SK-N-SH (cell line): ENCODE results near the gene GPR158. TPM values are rescaled to one million over a fixed set of nuclear protein-coding genes. Genes with fewer than 3 reads are reported as not detected.

Experiments
- CTCF ChIA-PET: fragments of 300-600, 350-600 bp; formaldehyde crosslinking; extraction: SDS; loops from one replicate; lab custom pipeline; 2021; lab: Yijun Ruan, JAX
- POLR2A ChIA-PET: fragments of 350-600 bp; sonication (Branson Sonifier 250); formaldehyde crosslinking; extraction: SDS; loops from one replicate; lab custom pipeline; 2020; ENCODE audit warnings: antibody characterized with exemption, inconsistent platforms; lab: Yijun Ruan, JAX
- DNase-seq: peaks from one replicate; pipeline ENCODE4 v3.0.0; 2012
- H2AFZ ChIP-seq: fragments of 200-600 bp; sonication (generic); 2 replicates; pipeline ENCODE4 v1.8.1; 2016; ENCODE audit warnings: antibody characterized with exemption, mild to moderate bottlenecking, low read depth
- H3F3A ChIP-seq: fragments of 200-600 bp; sonication (generic); replicated peaks from 2 replicates; pipeline ENCODE3; 2016; ENCODE audit warnings: antibody characterized with exemption, mild to moderate bottlenecking; ENCODE audit not compliant: insufficient read depth
- H3K27ac ChIP-seq, 2 experiments: fragments of 200-500 bp in 1 of 2; fragments of 200-600 bp in 1 of 2; sonication (Bioruptor generic) in 1 of 2; sonication (generic), shearing (Covaris generic) in 1 of 2; 2 replicates each; pipeline versions ENCODE4 v1.5.1 to v1.6.1; 2014 to 2016; ENCODE audit warnings: low read depth in 2 of 2, inconsistent platforms in 1 of 2, low read length in 1 of 2, mild to moderate bottlenecking in 1 of 2, mixed read lengths in 1 of 2
- H3K27me3 ChIP-seq: fragments of 200-600 bp; sonication (generic), shearing (Covaris generic); 2 replicates; pipeline ENCODE4 v1.6.1; 2016; ENCODE audit warnings: mixed run types; ENCODE audit not compliant: insufficient read depth
- H3K36me3 ChIP-seq, 2 experiments: fragments of 200-500 bp in 1 of 2; fragments of 200-600 bp in 1 of 2; sonication (Bioruptor generic) in 1 of 2; sonication (generic) in 1 of 2; replicated peaks in 1 of 2; 2 replicates each; pipeline versions ENCODE3 to v1.5.1; 2014 to 2016; ENCODE audit warnings: low read length in 1 of 2, mild to moderate bottlenecking in 1 of 2; ENCODE audit not compliant: insufficient read depth in 2 of 2, control insufficient read depth in 1 of 2
- H3K4me1 ChIP-seq, 2 experiments: fragments of 200-500 bp in 1 of 2; fragments of 200-600 bp in 1 of 2; sonication (Bioruptor generic) in 1 of 2; sonication (generic), shearing (Covaris generic) in 1 of 2; 2 replicates each; pipeline versions ENCODE4 v1.5.1 to v1.6.1; 2014 to 2016; ENCODE audit warnings: low read depth in 1 of 2, low read length in 1 of 2, mixed run types in 1 of 2; ENCODE audit not compliant: insufficient read depth in 2 of 2, control insufficient read depth in 1 of 2
- H3K4me2 ChIP-seq: fragments of 200-600 bp; sonication (generic), shearing (Covaris generic); 2 replicates; pipeline ENCODE4 v1.6.1; 2017; ENCODE audit warnings: mixed run types
- H3K4me3 ChIP-seq, 2 experiments: fragments of 200-500 bp in 1 of 2; fragments of 200-600 bp in 1 of 2; sonication (Bioruptor generic) in 1 of 2; sonication (generic), shearing (Covaris generic) in 1 of 2; 2 replicates each; pipeline versions ENCODE4 v1.5.1 to v1.8.1; 2014 to 2016; ENCODE audit warnings: low read depth in 2 of 2, inconsistent platforms in 1 of 2, low read length in 1 of 2, mild to moderate bottlenecking in 1 of 2, mixed read lengths in 1 of 2, moderate library complexity in 1 of 2
- H3K79me2 ChIP-seq: fragments of 200-600 bp; sonication (generic); 2 replicates; pipeline ENCODE4 v1.8.1; 2017; ENCODE audit warnings: mild to moderate bottlenecking; ENCODE audit not compliant: insufficient read depth
- H3K9ac ChIP-seq: fragments of 200-600 bp; sonication (generic); 2 replicates; pipeline ENCODE4 v1.6.1; 2017; ENCODE audit warnings: mixed run types
- H3K9me2 ChIP-seq: fragments of 200-600 bp; sonication (generic); 2 replicates; pipeline ENCODE4 v1.6.1; 2017; ENCODE audit warnings: mixed run types
- H3K9me3 ChIP-seq: fragments of 200-600 bp; sonication (generic); 2 replicates; pipeline ENCODE4 v1.6.1; 2017; ENCODE audit warnings: mixed run types, mild to moderate bottlenecking, moderate library complexity
- H4K20me1 ChIP-seq: fragments of 200-600 bp; sonication (generic); 2 replicates; pipeline ENCODE4 v1.6.1; 2017; ENCODE audit warnings: mild to moderate bottlenecking, mixed run types; ENCODE audit not compliant: insufficient read depth
- ELF1 ChIP-seq: IDR thresholded peaks from 2 replicates; pipeline ENCODE4 v1.4.0; 2012
- EP300 ChIP-seq, 2 experiments: IDR thresholded peaks; 2 replicates each; pipeline versions ENCODE4 v1.4.0 to v1.6.1; 2012; ENCODE audit warnings: borderline replicate concordance in 1 of 2, low read depth in 1 of 2, low read length in 1 of 2
- EZH2phosphoT487 ChIP-seq: fragments of 200-600 bp; sonication (generic); IDR thresholded peaks from 2 replicates; pipeline ENCODE4 v1.6.1; 2017; ENCODE audit warnings: low read depth, mixed run types, mild to moderate bottlenecking, antibody characterized with exemption, moderate library complexity, borderline replicate concordance
- FOSL2 ChIP-seq: IDR thresholded peaks from 2 replicates; pipeline ENCODE4 v1.4.0; 2012; ENCODE audit warnings: low read depth, mild to moderate bottlenecking, moderate library complexity, borderline replicate concordance
- FOXJ3 ChIP-seq: sonication (generic); formaldehyde crosslinking; IDR thresholded peaks from 2 replicates; pipeline ENCODE4 v1.5.1; 2020; ENCODE audit warnings: mild to moderate bottlenecking, missing genetic modification reagents
- GABPA ChIP-seq: IDR thresholded peaks from 2 replicates; pipeline ENCODE4 v1.4.0; 2012; ENCODE audit warnings: low read depth, mild to moderate bottlenecking
- GATA2 ChIP-seq: sonication (generic); formaldehyde crosslinking; IDR thresholded peaks from 2 replicates; pipeline ENCODE4 v1.5.0; 2020; ENCODE audit warnings: mild to moderate bottlenecking, missing genetic modification reagents
- JUND ChIP-seq: IDR thresholded peaks from 2 replicates; pipeline ENCODE4 v1.4.0; 2012
- MEF2A ChIP-seq: IDR thresholded peaks from 2 replicates; pipeline ENCODE4 v1.4.0; 2012; ENCODE audit warnings: low read depth, borderline replicate concordance
- MXI1 ChIP-seq: IDR thresholded peaks from 2 replicates; pipeline ENCODE4 v1.6.1; 2012; ENCODE audit warnings: mild to moderate bottlenecking, low read depth, low read length, improper control_type of control experiment
- NRF1 ChIP-seq: IDR thresholded peaks from 2 replicates; pipeline ENCODE4 v1.6.1; 2012; ENCODE audit warnings: low read depth, mild to moderate bottlenecking, low read length
- RAD21 ChIP-seq: IDR thresholded peaks from 2 replicates; pipeline ENCODE4 v1.6.1; 2012; ENCODE audit warnings: mild to moderate bottlenecking, low read length
- RCOR1 ChIP-seq: fragments of 150-350 bp; IDR thresholded peaks from 2 replicates; pipeline ENCODE4 v1.6.1; 2017; ENCODE audit warnings: antibody characterized with exemption, low read length
- RFX5 ChIP-seq: IDR thresholded peaks from 2 replicates; pipeline ENCODE4 v1.6.1; 2012; ENCODE audit warnings: mild to moderate bottlenecking, improper control_type of control experiment, low read length
- RXRA ChIP-seq: IDR thresholded peaks from 2 replicates; pipeline ENCODE4 v1.4.0; 2012; ENCODE audit warnings: low read depth, mild to moderate bottlenecking, borderline replicate concordance
- SIN3A ChIP-seq: IDR thresholded peaks from 2 replicates; pipeline ENCODE4 v1.6.1; 2012; ENCODE audit warnings: low read depth, mild to moderate bottlenecking, low read length, moderate library complexity, borderline replicate concordance
- TAF1 ChIP-seq: IDR thresholded peaks from 2 replicates; pipeline ENCODE4 v1.6.1; 2012; ENCODE audit warnings: low read depth, mild to moderate bottlenecking, low read length, moderate library complexity, borderline replicate concordance
- TCF12 ChIP-seq: IDR thresholded peaks from 2 replicates; pipeline ENCODE4 v1.4.0; 2012
- TEAD4 ChIP-seq: IDR thresholded peaks from 2 replicates; pipeline ENCODE4 v1.4.0; 2012; ENCODE audit warnings: mild to moderate bottlenecking, borderline replicate concordance; ENCODE audit not compliant: insufficient read depth
- WGBS: methylation state at CpG from one replicate; pipeline ENCODE4 v1.1.6; 2017; ENCODE audit warnings: low lambda C conversion rate; 5-methylcytosine and 5-hydroxymethylcytosine counted together
- polyA plus RNA-seq, 3 experiments: library from polyadenylated mRNA; depleted of rRNA; stranded (reverse); fragments of >200 nt; gene quantifications; 2 replicates each; pipeline ENCODE4 v1.2.3, GENCODE V29; 2012
- TF ChIP-seq, protein P1 (sequence below): IDR thresholded peaks from 2 replicates; pipeline ENCODE4 v1.4.0; 2012; ENCODE audit warnings: low read depth, borderline replicate concordance
- TF ChIP-seq, protein P2 (sequence below): fragments of 150-350 bp; IDR thresholded peaks from 2 replicates; pipeline ENCODE4 v1.6.1; 2016; ENCODE audit warnings: mild to moderate bottlenecking, low read depth, low read length
- TF ChIP-seq, protein P3 (sequence below): IDR thresholded peaks from 2 replicates; pipeline ENCODE4 v1.4.0; 2012; ENCODE audit warnings: low read depth, borderline replicate concordance
- TF ChIP-seq, protein P4 (sequence below): IDR thresholded peaks from 2 replicates; pipeline ENCODE4 v1.4.0; 2012; ENCODE audit warnings: low read depth
- TF ChIP-seq, protein P5 (sequence below): fragments of 200-600 bp; sonication (generic); IDR thresholded peaks from 2 replicates; pipeline ENCODE4 v1.6.1; 2017; ENCODE audit warnings: antibody characterized with exemption, mild to moderate bottlenecking, moderate library complexity

The GPR158 gene
- polyA plus RNA-seq, 1 of the 3 experiments (the other 2 are of a cell fraction), result not detected

DNA sequence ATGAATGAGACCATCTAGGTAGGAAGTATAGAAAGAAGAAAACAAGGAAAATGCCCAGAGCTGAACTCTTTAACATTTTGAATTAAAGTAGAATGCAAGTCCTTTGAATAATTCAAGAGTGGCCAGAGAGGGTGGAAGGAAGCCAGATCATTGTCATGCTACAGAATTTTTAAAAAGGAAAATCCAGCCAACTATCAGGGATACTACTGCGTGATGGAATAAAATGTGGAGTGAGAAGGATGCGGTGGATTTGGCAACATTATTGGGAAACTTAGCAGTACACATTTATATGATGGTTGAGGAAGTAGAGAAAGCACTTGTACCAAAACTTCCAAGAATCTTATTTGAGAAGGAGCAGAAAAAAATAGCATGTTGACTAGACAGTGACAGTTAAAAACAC, 261.6 kb downstream of the GPR158 start (continued):
- TF ChIP-seq TEAD4 (no peak), RCOR1 (no peak), FOXJ3 (no peak), ELF1 (no peak), RFX5 (no peak), EP300 (IDR thresholded peaks at IDR 0.05; ENCODE audit: borderline replicate concordance in 1 of 2, low read depth in 1 of 2, low read length in 1 of 2) (no peak), EZH2phosphoT487 (no peak), NRF1 (no peak), GABPA (no peak)
- TF ChIP-seq, protein P1, sequence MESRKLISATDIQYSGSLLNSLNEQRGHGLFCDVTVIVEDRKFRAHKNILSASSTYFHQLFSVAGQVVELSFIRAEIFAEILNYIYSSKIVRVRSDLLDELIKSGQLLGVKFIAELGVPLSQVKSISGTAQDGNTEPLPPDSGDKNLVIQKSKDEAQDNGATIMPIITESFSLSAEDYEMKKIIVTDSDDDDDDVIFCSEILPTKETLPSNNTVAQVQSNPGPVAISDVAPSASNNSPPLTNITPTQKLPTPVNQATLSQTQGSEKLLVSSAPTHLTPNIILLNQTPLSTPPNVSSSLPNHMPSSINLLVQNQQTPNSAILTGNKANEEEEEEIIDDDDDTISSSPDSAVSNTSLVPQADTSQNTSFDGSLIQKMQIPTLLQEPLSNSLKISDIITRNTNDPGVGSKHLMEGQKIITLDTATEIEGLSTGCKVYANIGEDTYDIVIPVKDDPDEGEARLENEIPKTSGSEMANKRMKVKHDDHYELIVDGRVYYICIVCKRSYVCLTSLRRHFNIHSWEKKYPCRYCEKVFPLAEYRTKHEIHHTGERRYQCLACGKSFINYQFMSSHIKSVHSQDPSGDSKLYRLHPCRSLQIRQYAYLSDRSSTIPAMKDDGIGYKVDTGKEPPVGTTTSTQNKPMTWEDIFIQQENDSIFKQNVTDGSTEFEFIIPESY, result no peak
- TF ChIP-seq, protein P2, sequence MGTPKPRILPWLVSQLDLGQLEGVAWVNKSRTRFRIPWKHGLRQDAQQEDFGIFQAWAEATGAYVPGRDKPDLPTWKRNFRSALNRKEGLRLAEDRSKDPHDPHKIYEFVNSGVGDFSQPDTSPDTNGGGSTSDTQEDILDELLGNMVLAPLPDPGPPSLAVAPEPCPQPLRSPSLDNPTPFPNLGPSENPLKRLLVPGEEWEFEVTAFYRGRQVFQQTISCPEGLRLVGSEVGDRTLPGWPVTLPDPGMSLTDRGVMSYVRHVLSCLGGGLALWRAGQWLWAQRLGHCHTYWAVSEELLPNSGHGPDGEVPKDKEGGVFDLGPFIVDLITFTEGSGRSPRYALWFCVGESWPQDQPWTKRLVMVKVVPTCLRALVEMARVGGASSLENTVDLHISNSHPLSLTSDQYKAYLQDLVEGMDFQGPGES, result no peak

DNA sequence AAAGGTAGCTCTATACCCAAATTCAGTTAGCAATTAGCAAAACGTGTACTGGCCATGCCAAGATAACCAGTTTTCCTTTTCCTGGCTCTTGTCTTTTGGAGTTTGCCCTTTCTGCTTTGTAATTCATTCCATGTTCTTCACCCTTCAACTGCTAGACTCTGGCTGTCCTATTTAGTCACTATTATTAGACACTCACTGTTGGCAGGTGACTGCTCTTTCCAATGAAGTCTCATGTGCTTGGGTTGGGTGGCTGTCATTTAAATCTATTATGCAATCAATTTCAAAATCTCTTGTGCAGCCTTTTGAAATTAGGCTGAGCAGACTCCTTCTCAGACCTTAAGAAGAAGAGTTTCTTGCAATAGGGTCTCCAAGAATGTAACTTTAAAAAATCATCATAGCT, 266.5 kb downstream of the GPR158 start:
- CTCF ChIA-PET, result no interaction called here
- Histone ChIP-seq H2AFZ (no peak overlapping the region), H3K36me3 (no peaks in the 10 kb centered on the region), H3K9ac (no peak overlapping the region), H3K9me3 (no peaks in the 10 kb centered on the region), H3K4me1 (no peaks in the 10 kb centered on the region), H4K20me1 (no peaks in the 10 kb centered on the region)
- TF ChIP-seq MEF2A (no peak), SIN3A (no peak), RCOR1 (no peak), NRF1 (no peak), EP300 (IDR thresholded peaks at IDR 0.05; ENCODE audit: borderline replicate concordance in 1 of 2, low read depth in 1 of 2, low read length in 1 of 2) (no peak), JUND (no peak), TEAD4 (no peak), RAD21 (no peak), GATA2 (CRISPR knock-in tag) (no peak), RXRA (no peak), GABPA (no peak), TAF1 (no peak), FOSL2 (no peak), MXI1 (no peak), TCF12 (no peak), EZH2phosphoT487 (no peak)
- TF ChIP-seq, protein P2, result no peak
- TF ChIP-seq, protein P3, sequence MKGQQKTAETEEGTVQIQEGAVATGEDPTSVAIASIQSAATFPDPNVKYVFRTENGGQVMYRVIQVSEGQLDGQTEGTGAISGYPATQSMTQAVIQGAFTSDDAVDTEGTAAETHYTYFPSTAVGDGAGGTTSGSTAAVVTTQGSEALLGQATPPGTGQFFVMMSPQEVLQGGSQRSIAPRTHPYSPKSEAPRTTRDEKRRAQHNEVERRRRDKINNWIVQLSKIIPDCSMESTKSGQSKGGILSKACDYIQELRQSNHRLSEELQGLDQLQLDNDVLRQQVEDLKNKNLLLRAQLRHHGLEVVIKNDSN, result no peak
- TF ChIP-seq, protein P4, sequence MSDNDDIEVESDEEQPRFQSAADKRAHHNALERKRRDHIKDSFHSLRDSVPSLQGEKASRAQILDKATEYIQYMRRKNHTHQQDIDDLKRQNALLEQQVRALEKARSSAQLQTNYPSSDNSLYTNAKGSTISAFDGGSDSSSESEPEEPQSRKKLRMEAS, result no peak
- TF ChIP-seq, protein P5, sequence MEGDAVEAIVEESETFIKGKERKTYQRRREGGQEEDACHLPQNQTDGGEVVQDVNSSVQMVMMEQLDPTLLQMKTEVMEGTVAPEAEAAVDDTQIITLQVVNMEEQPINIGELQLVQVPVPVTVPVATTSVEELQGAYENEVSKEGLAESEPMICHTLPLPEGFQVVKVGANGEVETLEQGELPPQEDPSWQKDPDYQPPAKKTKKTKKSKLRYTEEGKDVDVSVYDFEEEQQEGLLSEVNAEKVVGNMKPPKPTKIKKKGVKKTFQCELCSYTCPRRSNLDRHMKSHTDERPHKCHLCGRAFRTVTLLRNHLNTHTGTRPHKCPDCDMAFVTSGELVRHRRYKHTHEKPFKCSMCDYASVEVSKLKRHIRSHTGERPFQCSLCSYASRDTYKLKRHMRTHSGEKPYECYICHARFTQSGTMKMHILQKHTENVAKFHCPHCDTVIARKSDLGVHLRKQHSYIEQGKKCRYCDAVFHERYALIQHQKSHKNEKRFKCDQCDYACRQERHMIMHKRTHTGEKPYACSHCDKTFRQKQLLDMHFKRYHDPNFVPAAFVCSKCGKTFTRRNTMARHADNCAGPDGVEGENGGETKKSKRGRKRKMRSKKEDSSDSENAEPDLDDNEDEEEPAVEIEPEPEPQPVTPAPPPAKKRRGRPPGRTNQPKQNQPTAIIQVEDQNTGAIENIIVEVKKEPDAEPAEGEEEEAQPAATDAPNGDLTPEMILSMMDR, result no peak
- TF ChIP-seq, all 33 proteins: peak for 0
- DNase-seq, result no peak
- WGBS, result 6% methylated on average over 1 of the region's 1 CpG
- no peak overlapping the region for H3K27ac ChIP-seq
- no peaks in the 10 kb centered on the region for H3K79me2 ChIP-seq
- POLR2A ChIA-PET, result no interaction called here
- no peaks in the 10 kb centered on the region for H3K27me3 ChIP-seq
- H3K9me2 ChIP-seq, result no peaks in the 10 kb centered on the region
- H3K4me2 ChIP-seq, result no peak overlapping the region
- H3K4me3 ChIP-seq, result no peak overlapping the region
- H3F3A ChIP-seq, result no peaks in the 10 kb centered on the region
